Trophoblast cell (in vitro differentiated cells and primary cell): ENCODE results near the gene TENM3.

Experiments used
- DNase-seq, 2 donors: peaks; one replicate each; pipeline ENCODE4 v3.0.0-alpha.2; 2016
- H2AFZ ChIP-seq: 2 replicates; pipeline ENCODE4 v1.6.1; 2013; ENCODE audit warnings: low read length, moderate library complexity, mild to moderate bottlenecking; ENCODE audit not compliant: insufficient read depth, poor library complexity
- H2AK5ac ChIP-seq: 2 replicates; pipeline ENCODE4 v1.6.1; 2013; ENCODE audit warnings: mild to moderate bottlenecking, low read length
- H2BK120ac ChIP-seq: 2 replicates; pipeline ENCODE4 v1.6.1; 2013; ENCODE audit warnings: low read length, mild to moderate bottlenecking, moderate library complexity; ENCODE audit not compliant: insufficient read depth, poor library complexity
- H2BK12ac ChIP-seq: 2 replicates; pipeline ENCODE4 v1.6.1; 2013; ENCODE audit warnings: mild to moderate bottlenecking, low read length, moderate library complexity
- H2BK5ac ChIP-seq: 2 replicates; pipeline ENCODE4 v1.6.1; 2013; ENCODE audit warnings: low read length, low read depth, moderate library complexity, mild to moderate bottlenecking; ENCODE audit not compliant: poor library complexity
- H3K14ac ChIP-seq: 2 replicates; pipeline ENCODE4 v1.6.1; 2013; ENCODE audit warnings: mild to moderate bottlenecking, low read length
- H3K18ac ChIP-seq: 2 replicates; pipeline ENCODE4 v1.6.1; 2013; ENCODE audit warnings: mild to moderate bottlenecking, low read length
- H3K23ac ChIP-seq: 2 replicates; pipeline ENCODE4 v1.6.1; 2013; ENCODE audit warnings: low read length
- H3K27ac ChIP-seq: 2 replicates; pipeline ENCODE4 v1.5.1; 2013; ENCODE audit warnings: low read depth, mild to moderate bottlenecking, inconsistent platforms, low read length, moderate library complexity
- H3K27me3 ChIP-seq: 2 replicates; pipeline ENCODE4 v1.6.1; 2013; ENCODE audit warnings: inconsistent platforms, mild to moderate bottlenecking, low read length, moderate library complexity; ENCODE audit not compliant: insufficient read depth
- H3K36me3 ChIP-seq, 2 experiments: 1 replicate in 1 of 2; 2 replicates in 1 of 2; pipeline ENCODE4 v1.6.1; 2013; ENCODE audit warnings: low read length in 2 of 2, mild to moderate bottlenecking in 2 of 2, moderate library complexity in 1 of 2; ENCODE audit not compliant: insufficient read depth in 2 of 2, control insufficient read depth in 1 of 2
- H3K4ac ChIP-seq: 2 replicates; pipeline ENCODE4 v1.6.1; 2013; ENCODE audit warnings: low read depth, mild to moderate bottlenecking, low read length, moderate library complexity
- H3K4me1 ChIP-seq, 2 experiments: 1 replicate in 1 of 2; 2 replicates in 1 of 2; pipeline ENCODE4 v1.6.1; 2013; ENCODE audit warnings: low read length in 2 of 2, mild to moderate bottlenecking in 2 of 2, moderate library complexity in 1 of 2; ENCODE audit not compliant: insufficient read depth in 2 of 2, control insufficient read depth in 1 of 2
- H3K4me2 ChIP-seq: 2 replicates; pipeline ENCODE4 v1.6.1; 2013; ENCODE audit warnings: inconsistent platforms, mild to moderate bottlenecking, low read length, moderate library complexity
- H3K4me3 ChIP-seq: 2 replicates; pipeline ENCODE4 v1.5.1; 2013; ENCODE audit warnings: mild to moderate bottlenecking, low read depth, low read length, inconsistent platforms
- H3K79me1 ChIP-seq: one replicate; pipeline ENCODE4 v1.6.1; 2013; ENCODE audit warnings: low read length
- H3K79me2 ChIP-seq: 2 replicates; pipeline ENCODE4 v1.6.1; 2013; ENCODE audit warnings: low read length, mild to moderate bottlenecking; ENCODE audit not compliant: control insufficient read depth, insufficient read depth, poor library complexity
- H3K9ac ChIP-seq: 2 replicates; pipeline ENCODE4 v1.6.1; 2013; ENCODE audit warnings: mild to moderate bottlenecking, low read length
- H3K9me3 ChIP-seq: 2 replicates; pipeline ENCODE4 v1.6.1; 2013; ENCODE audit warnings: low read depth, mild to moderate bottlenecking, control low read depth, inconsistent platforms, low read length; ENCODE audit not compliant: insufficient read depth
- H4K12ac ChIP-seq: 2 replicates; pipeline ENCODE4 v1.6.1; 2013; ENCODE audit warnings: low read depth, mild to moderate bottlenecking, low read length, moderate library complexity
- H4K8ac ChIP-seq: 2 replicates; pipeline ENCODE4 v1.6.1; 2013; ENCODE audit warnings: low read depth, mild to moderate bottlenecking, low read length, moderate library complexity
- H4K91ac ChIP-seq: one replicate; pipeline ENCODE4 v1.6.1; 2013; ENCODE audit warnings: low read depth, mild to moderate bottlenecking, low read length, moderate library complexity
- WGBS: extraction: QIAGEN DNeasy Blood & Tissue Kit; methylation state at CpG from one replicate; pipeline ENCODE4 v1.1.7; 2013; ENCODE audit warnings: missing lambda C conversion rate; ENCODE audit not compliant: insufficient read length, insufficient coverage; ENCODE audit errors: extremely low coverage; 5-methylcytosine and 5-hydroxymethylcytosine counted together

The TENM3 gene

GRCh38 chr4:182827954-182828353 lies 584.8 kb downstream of the TENM3 start:
- H3K27ac ChIP-seq = no peak overlapping the region
- no peak overlapping the region for H3K4me2 ChIP-seq
- H3K79me2 ChIP-seq = no peaks in the 10 kb centered on the region
- H2BK5ac ChIP-seq = no peak overlapping the region
- no peaks in the 10 kb centered on the region for H3K36me3 ChIP-seq
- H4K8ac ChIP-seq = no peak overlapping the region
- H3K4me1 ChIP-seq = no peaks in the 10 kb centered on the region
- H2AK5ac ChIP-seq = no peak overlapping the region
- no peak overlapping the region for H3K9ac ChIP-seq
- H3K18ac ChIP-seq = no peak overlapping the region
- H4K12ac ChIP-seq = no peak overlapping the region
- no peak overlapping the region for H3K4me3 ChIP-seq
- no peak overlapping the region for H3K23ac ChIP-seq
- no peak for DNase-seq
- no peak overlapping the region for H2BK120ac ChIP-seq
- H3K27me3 ChIP-seq = peaks cover 3% of the 10 kb centered on the region
- H3K14ac ChIP-seq = no peak overlapping the region
- no peak overlapping the region for H2BK12ac ChIP-seq
- no peaks in the 10 kb centered on the region for H3K79me1 ChIP-seq
- H3K4ac ChIP-seq = no peak overlapping the region
- no peaks in the 10 kb centered on the region for H3K9me3 ChIP-seq
- H2AFZ ChIP-seq = no peak overlapping the region
- no peak overlapping the region for H4K91ac ChIP-seq
- no CpG with 5 or more reads among the region's 9 CpGs for WGBS

DNA sequence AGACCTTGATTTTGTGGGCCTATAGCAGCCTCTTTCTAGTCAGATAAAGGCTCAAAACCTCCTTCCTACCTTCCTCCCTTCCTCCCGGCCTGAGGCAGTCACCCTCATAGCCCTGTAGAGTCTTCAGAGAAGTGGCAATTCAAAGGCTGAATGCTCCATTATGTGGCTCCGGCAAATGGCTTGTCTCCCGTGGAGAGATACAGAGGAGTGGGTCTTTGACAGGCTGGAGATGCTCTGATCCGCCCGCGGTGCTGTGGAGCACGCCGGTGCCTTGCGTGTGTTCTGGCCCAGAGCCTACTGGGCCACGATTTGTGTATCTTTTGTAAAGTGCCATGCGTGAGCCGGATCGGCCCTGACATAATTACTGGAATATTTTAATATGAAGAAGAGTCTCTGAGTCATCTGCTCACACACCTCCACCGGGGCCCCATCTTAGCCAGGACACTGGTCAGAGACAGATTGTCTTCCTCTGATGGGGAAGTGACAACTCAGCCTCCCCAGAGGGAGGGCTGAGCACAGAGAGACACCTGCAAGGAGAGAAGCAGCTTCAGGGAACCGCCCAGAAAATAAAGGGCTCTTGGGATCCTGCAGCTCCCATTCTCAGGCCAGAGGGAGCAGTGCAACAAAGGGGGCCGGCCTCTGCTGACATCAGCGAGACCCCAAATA lies 585.3 kb downstream of the TENM3 start:
- H2AFZ ChIP-seq = no peak overlapping the region
- H4K12ac ChIP-seq = no peak overlapping the region
- no peak overlapping the region for H3K9ac ChIP-seq
- H3K79me1 ChIP-seq = no peaks in the 10 kb centered on the region
- H3K4ac ChIP-seq = no peak overlapping the region
- no CpG with 5 or more reads among the region's 17 CpGs for WGBS
- no peak overlapping the region for H4K91ac ChIP-seq
- no peak overlapping the region for H3K4me2 ChIP-seq
- H2AK5ac ChIP-seq = no peak overlapping the region
- H2BK120ac ChIP-seq = no peak overlapping the region
- peaks cover 3% of the 10 kb centered on the region for H3K27me3 ChIP-seq
- no peak overlapping the region for H3K14ac ChIP-seq
- H3K27ac ChIP-seq = no peak overlapping the region
- H4K8ac ChIP-seq = no peak overlapping the region
- H2BK5ac ChIP-seq = no peak overlapping the region
- no peak overlapping the region for H2BK12ac ChIP-seq
- no peak overlapping the region for H3K18ac ChIP-seq
- no peaks in the 10 kb centered on the region for H3K9me3 ChIP-seq
- no peak overlapping the region for H3K4me3 ChIP-seq
- no peak overlapping the region for H3K23ac ChIP-seq
- no peaks in the 10 kb centered on the region for H3K4me1 ChIP-seq
- H3K79me2 ChIP-seq = no peaks in the 10 kb centered on the region
- DNase-seq = no peak
- no peaks in the 10 kb centered on the region for H3K36me3 ChIP-seq

DNA sequence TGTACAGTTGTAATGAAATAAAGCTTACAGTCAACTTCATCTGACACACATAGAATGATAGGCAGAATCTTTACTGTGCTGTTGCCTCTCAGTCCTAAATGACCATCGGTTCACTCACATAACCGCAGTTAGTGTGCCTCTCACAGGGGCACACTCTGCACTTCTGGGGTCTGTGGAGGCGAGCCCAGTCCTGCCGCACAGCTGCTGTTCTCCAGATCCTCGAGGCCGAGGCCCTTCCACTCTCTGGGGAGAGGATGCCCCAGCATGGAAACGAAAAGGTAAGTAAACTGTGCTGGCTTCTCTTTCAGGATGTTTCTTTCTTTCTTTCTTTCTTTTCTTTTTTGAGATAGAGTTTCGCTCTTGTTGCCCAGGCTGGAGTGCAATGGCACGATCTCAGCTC lies 586.0 kb downstream of the TENM3 start:
- Histone ChIP-seq H3K18ac (no peak overlapping the region), H2AFZ (no peak overlapping the region), H3K14ac (no peak overlapping the region), H2BK5ac (no peak overlapping the region), H2BK12ac (no peak overlapping the region), H4K91ac (no peak overlapping the region), H3K23ac (no peak overlapping the region), H3K27me3 (peaks cover 3% of the 10 kb centered on the region), H3K4ac (no peak overlapping the region), H3K9me3 (no peaks in the 10 kb centered on the region), H3K27ac (no peak overlapping the region), H3K4me3 (no peak overlapping the region), H2BK120ac (no peak overlapping the region), H4K8ac (no peak overlapping the region), H3K79me1 (no peaks in the 10 kb centered on the region), H3K4me1 (no peaks in the 10 kb centered on the region), H3K4me2 (no peak overlapping the region), H3K36me3 (no peaks in the 10 kb centered on the region), H3K9ac (no peak overlapping the region), H2AK5ac (no peak overlapping the region), H3K79me2 (no peaks in the 10 kb centered on the region), H4K12ac (no peak overlapping the region)
- no peak for DNase-seq
- no CpG with 5 or more reads among the region's 9 CpGs for WGBS

GRCh38 chr4:182831376-182831775 lies 588.2 kb downstream of the TENM3 start:
- H3K27me3 ChIP-seq = peaks cover 3% of the 10 kb centered on the region
- no peak overlapping the region for H4K12ac ChIP-seq
- no peak overlapping the region for H4K8ac ChIP-seq
- H3K9ac ChIP-seq = no peak overlapping the region
- no peak for DNase-seq
- H3K79me2 ChIP-seq = no peaks in the 10 kb centered on the region
- H3K23ac ChIP-seq = no peak overlapping the region
- no peak overlapping the region for H3K14ac ChIP-seq
- no peaks in the 10 kb centered on the region for H3K79me1 ChIP-seq
- H2BK12ac ChIP-seq = no peak overlapping the region
- no peaks in the 10 kb centered on the region for H3K9me3 ChIP-seq
- H4K91ac ChIP-seq = no peak overlapping the region
- no CpG with 5 or more reads among the region's 3 CpGs for WGBS
- H3K18ac ChIP-seq = no peak overlapping the region
- no peaks in the 10 kb centered on the region for H3K36me3 ChIP-seq
- no peak overlapping the region for H3K4ac ChIP-seq
- no peak overlapping the region for H3K4me2 ChIP-seq
- no peak overlapping the region for H3K27ac ChIP-seq
- no peak overlapping the region for H2BK5ac ChIP-seq
- H2AK5ac ChIP-seq = no peak overlapping the region
- H2AFZ ChIP-seq = no peak overlapping the region
- H3K4me3 ChIP-seq = no peak overlapping the region
- H2BK120ac ChIP-seq = no peak overlapping the region
- H3K4me1 ChIP-seq = no peaks in the 10 kb centered on the region
